Neural progenitor cell (in vitro differentiated cells): ENCODE data around the gene EFCAB10.

Experiments used
- CTCF ChIP-seq: fragments of 200-600 bp; sonication (generic); IDR thresholded peaks from 2 replicates; pipeline ENCODE4 v1.5.1; 2017; ENCODE audit warnings: antibody characterized with exemption, mild to moderate bottlenecking
- EZH2 ChIP-seq: fragments of 200-600 bp; sonication (generic); IDR thresholded peaks from 2 replicates; pipeline ENCODE4 v1.6.1; 2017; ENCODE audit warnings: antibody characterized with exemption, mild to moderate bottlenecking, moderate library complexity
- EZH2phosphoT487 ChIP-seq: fragments of 200-600 bp; sonication (generic); IDR thresholded peaks from 2 replicates; pipeline ENCODE4 v1.6.1; 2017; ENCODE audit warnings: antibody characterized with exemption

- TF ChIP-seq CTCF (no peak), EZH2phosphoT487 (no peak), EZH2 (no peak)
These were observed 2.9 kb upstream of the EFCAB10 start for GRCh38 chr7:105584165-105584564.
